Kidney (tissue), 14 donors: Measurements from ENCODE around the gene THSD4. TPM values are rescaled to one million over a fixed set of nuclear protein-coding genes. Genes with fewer than 3 reads are reported as not detected.

Source experiments
- DNase-seq, 5 donors: peaks; one replicate each; pipeline ENCODE4 v3.0.0-alpha.2; 2013 to 2020
- FAIRE-seq: peaks from 2 replicates; lab custom pipeline; 2012; peaks lifted over from hg19 to GRCh38; lab: Jason Lieb, UNC
- H3K27ac ChIP-seq, 2 donors: one replicate each; pipeline ENCODE4 v1.7.0; 2013; ENCODE audit warnings: low read depth in 2 of 2, low read length in 2 of 2, inconsistent platforms in 1 of 2
- H3K27me3 ChIP-seq: one replicate; pipeline ENCODE4 v1.7.1; 2013; ENCODE audit warnings: low read length, inconsistent platforms; ENCODE audit not compliant: control insufficient read depth, insufficient read depth
- H3K36me3 ChIP-seq, 3 donors: one replicate each; pipeline versions ENCODE4 v1.7.0 to v1.7.1; 2013; ENCODE audit warnings: low read length in 3 of 3, control low read depth in 1 of 3, inconsistent platforms in 1 of 3; ENCODE audit not compliant: insufficient read depth in 3 of 3, control insufficient read depth in 2 of 3
- H3K4me1 ChIP-seq, 3 donors: one replicate each; pipeline versions ENCODE4 v1.7.0 to v1.7.1; 2013; ENCODE audit warnings: low read length in 3 of 3, inconsistent platforms in 1 of 3, low read depth in 1 of 3; ENCODE audit not compliant: control insufficient read depth in 2 of 3, insufficient read depth in 2 of 3
- H3K4me3 ChIP-seq, 3 donors: one replicate each; pipeline versions ENCODE4 v1.7.0 to v1.8.1; 2013; ENCODE audit warnings: low read length in 3 of 3, control low read depth in 1 of 3, inconsistent platforms in 1 of 3
- H3K9ac ChIP-seq, 3 donors: one replicate each; pipeline versions ENCODE4 v1.7.0 to v1.7.1; 2013; ENCODE audit warnings: low read length in 3 of 3, control low read depth in 1 of 3, inconsistent platforms in 1 of 3
- H3K9me3 ChIP-seq, 3 donors: one replicate each; pipeline versions ENCODE4 v1.7.0 to v1.7.1; 2013; ENCODE audit warnings: low read length in 3 of 3, control low read depth in 1 of 3, inconsistent platforms in 1 of 3; ENCODE audit not compliant: control insufficient read depth in 2 of 3, insufficient read depth in 1 of 3
- intact Hi-C: fragments of 100-400 bp; cut with DNase I; formaldehyde crosslinking; loops from one replicate; pipeline ENCODE4 v1.11.1; 2022
- polyA plus RNA-seq: library from polyadenylated mRNA; stranded (reverse); fragments of 350-450 nt; fragmentation: Illumina TruSeq; extraction: RNeasy Lipid Tissue Mini Kit (QIAGEN cat#74804); gene quantifications from one replicate; pipeline ENCODE4 v1.2.3, GENCODE V29; 2014; ENCODE audit warnings: low read depth, low replicate concordance; ENCODE audit not compliant: insufficient read depth
- total RNA-seq: library from RNA; stranded (reverse); fragmentation: NEBNext Ultra II Directional; extraction: Animal tissue kit (Norgen Biotek cat#: 25700); gene quantifications from one replicate; pipeline ENCODE4 v1.2.1, GENCODE V29; 2021
- TF ChIP-seq, protein P1 (sequence below): IDR thresholded peaks from 3 replicates; pipeline ENCODE4 v1.5.1; 2012; ENCODE audit warnings: mild to moderate bottlenecking, moderate library complexity, borderline replicate concordance; ENCODE audit not compliant: insufficient read depth; ENCODE audit errors: extremely low read depth
- donor health status: control.
- donor health status: control.
- donor health status: control.
- donor health status: control.
- donor health status: control.
- donor health status: DM: yes; HTN: yes; CAD: no.
- donor health status: Normal renal cell carcinoma (clear cell type).

Gene THSD4
- total and polyA plus RNA-seq, 2 donors from 2014 or later, result 9.4 to 36.3 TPM

DNA sequence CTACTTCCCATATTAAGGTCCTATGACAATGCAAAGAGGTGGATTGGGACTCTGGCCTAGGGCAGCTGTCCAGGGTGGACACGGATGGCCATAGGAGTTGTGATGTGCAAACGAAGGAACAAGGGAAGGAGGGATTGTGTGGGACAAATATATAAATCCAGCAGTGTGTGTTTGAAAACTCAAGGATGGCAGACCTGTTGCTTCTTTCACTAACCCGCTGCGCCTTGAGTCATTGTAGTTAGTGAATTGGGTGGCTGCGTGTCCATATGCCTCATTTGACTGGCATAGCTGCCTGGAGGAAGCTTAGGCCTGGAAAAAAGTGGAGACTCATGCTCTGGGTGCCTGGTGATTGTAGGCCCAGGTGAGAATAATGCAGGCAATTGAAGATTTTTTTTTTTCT, 334.7 kb downstream of the THSD4 start:
- intact Hi-C loops, result loop anchor here (10.0 kb wide), 1 partner anchor 195 kb away; no protein-coding TSS in a partner anchor
- no peaks in the 10 kb centered on the region for H3K27me3 ChIP-seq
- TF ChIP-seq, protein P1, sequence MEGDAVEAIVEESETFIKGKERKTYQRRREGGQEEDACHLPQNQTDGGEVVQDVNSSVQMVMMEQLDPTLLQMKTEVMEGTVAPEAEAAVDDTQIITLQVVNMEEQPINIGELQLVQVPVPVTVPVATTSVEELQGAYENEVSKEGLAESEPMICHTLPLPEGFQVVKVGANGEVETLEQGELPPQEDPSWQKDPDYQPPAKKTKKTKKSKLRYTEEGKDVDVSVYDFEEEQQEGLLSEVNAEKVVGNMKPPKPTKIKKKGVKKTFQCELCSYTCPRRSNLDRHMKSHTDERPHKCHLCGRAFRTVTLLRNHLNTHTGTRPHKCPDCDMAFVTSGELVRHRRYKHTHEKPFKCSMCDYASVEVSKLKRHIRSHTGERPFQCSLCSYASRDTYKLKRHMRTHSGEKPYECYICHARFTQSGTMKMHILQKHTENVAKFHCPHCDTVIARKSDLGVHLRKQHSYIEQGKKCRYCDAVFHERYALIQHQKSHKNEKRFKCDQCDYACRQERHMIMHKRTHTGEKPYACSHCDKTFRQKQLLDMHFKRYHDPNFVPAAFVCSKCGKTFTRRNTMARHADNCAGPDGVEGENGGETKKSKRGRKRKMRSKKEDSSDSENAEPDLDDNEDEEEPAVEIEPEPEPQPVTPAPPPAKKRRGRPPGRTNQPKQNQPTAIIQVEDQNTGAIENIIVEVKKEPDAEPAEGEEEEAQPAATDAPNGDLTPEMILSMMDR, result no peak
- no peak overlapping the region for H3K9ac ChIP-seq
- no peak for FAIRE-seq
- DNase-seq, result no peak
- H3K36me3 ChIP-seq, result no peaks in the 10 kb centered on the region
- H3K27ac ChIP-seq, result no peak overlapping the region
- H3K4me1 ChIP-seq, result peaks cover 0 to 6% (median 3%) of the 10 kb centered on the region in 3 donors
- no peaks in the 10 kb centered on the region for H3K9me3 ChIP-seq
- no peak overlapping the region for H3K4me3 ChIP-seq

GRCh38 chr15:71451130-71451529, 335.9 kb downstream of the THSD4 start:
- FAIRE-seq, result no peak
- TF ChIP-seq, protein P1, result no peak

GRCh38 chr15:71452893-71453292, 337.6 kb downstream of the THSD4 start:
- Histone ChIP-seq H3K9me3 (no peaks in the 10 kb centered on the region), H3K36me3 (no peaks in the 10 kb centered on the region), H3K4me3 (no peak overlapping the region), H3K27ac (no peak overlapping the region), H3K4me1 (peaks cover 0 to 6% (median 3%) of the 10 kb centered on the region in 3 donors), H3K27me3 (no peaks in the 10 kb centered on the region), H3K9ac (no peak overlapping the region)
- intact Hi-C loops, result loop anchor here (10.0 kb wide), 1 partner anchor 192 kb away; no protein-coding TSS in a partner anchor
- no peak for DNase-seq
- FAIRE-seq, result no peak
- TF ChIP-seq, protein P1, result no peak

More at GRCh38 chr15:71451130-71451529, 335.9 kb downstream of the THSD4 start:
- H3K27me3 ChIP-seq, result no peaks in the 10 kb centered on the region
- H3K27ac ChIP-seq, result no peak overlapping the region
- H3K9ac ChIP-seq, result no peak overlapping the region
- no peaks in the 10 kb centered on the region for H3K9me3 ChIP-seq
- no peaks in the 10 kb centered on the region for H3K36me3 ChIP-seq
- H3K4me3 ChIP-seq, result no peak overlapping the region
- intact Hi-C loops, result loop anchor here (10.0 kb wide), 1 partner anchor 194 kb away; no protein-coding TSS in a partner anchor
- DNase-seq, result no peak
- peaks cover 0 to 6% (median 3%) of the 10 kb centered on the region in 3 donors for H3K4me1 ChIP-seq

DNA sequence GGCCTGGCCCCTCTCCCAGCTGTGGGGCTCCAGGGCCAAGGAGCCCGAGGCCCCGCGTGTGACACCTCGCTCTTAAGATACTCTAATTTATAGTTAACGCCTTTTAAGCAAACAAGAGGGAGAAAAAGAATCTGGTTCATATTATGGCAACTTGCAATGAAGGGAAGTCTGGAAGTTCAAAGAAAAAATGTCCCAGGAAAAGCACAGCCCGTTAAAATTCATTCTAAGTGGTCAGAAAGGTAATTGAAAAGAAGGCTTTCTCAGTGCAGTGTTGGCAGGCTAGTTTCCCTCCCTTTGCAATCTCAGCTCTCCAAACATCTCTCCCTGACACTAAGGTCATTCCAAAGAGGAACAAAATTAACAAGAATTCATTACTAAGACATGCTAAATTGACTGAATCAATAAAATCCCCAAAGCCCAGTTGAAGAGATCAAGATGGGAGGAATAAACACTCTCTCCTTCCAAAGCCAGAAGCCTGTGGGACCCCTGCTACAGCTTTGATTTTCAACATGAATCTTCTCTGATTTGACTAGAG, 339.3 kb downstream of the THSD4 start:
- DNase-seq (no peak), FAIRE-seq (no peak)
- H3K4me1 ChIP-seq, result peaks cover 0 to 5% (median 0%) of the 10 kb centered on the region in 3 donors
- H3K9ac ChIP-seq, result no peak overlapping the region
- H3K27me3 ChIP-seq, result no peaks in the 10 kb centered on the region
- no peaks in the 10 kb centered on the region for H3K36me3 ChIP-seq
- H3K9me3 ChIP-seq, result no peaks in the 10 kb centered on the region
- TF ChIP-seq, protein P1, result no peak
- intact Hi-C loops, result loop anchor here (10.0 kb wide), 1 partner anchor 190 kb away; no protein-coding TSS in a partner anchor
- H3K27ac ChIP-seq, result no peak overlapping the region
- H3K4me3 ChIP-seq, result no peak overlapping the region
